GM20000 (cell line): ENCODE results near the gene PPP1R14D.

Experiments
- DNase-seq: peaks from one replicate; pipeline ENCODE4 v3.0.0; 2012; ENCODE audit warnings: low spot score
- TF ChIP-seq, protein P1 (sequence below): IDR thresholded peaks from 2 replicates; pipeline ENCODE4 v1.5.1; 2012; ENCODE audit warnings: mild to moderate bottlenecking, control low read depth; ENCODE audit errors: extremely low read depth, missing control alignments

PPP1R14D gene

DNA sequence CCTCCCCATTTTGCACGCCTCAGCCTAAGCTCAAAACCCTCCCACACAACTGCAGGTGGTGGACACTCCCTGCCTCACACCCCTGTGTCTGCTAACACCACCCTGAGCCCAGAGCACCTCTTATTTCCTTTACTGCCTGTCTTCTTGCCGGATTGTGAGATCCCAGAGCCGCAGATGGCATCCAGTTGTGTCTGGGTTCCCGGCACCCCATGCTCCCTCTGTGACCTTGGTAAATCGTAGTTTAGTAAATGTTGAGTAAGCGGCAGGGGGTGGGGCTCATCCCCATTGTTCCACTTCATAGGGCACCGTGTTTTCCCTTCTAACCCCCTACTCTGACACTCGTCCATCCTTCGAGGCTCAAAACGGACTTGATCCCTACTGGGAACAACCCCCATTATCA is 30.2 kb upstream of the PPP1R14D start:
- no peak for DNase-seq
- TF ChIP-seq, protein P1, sequence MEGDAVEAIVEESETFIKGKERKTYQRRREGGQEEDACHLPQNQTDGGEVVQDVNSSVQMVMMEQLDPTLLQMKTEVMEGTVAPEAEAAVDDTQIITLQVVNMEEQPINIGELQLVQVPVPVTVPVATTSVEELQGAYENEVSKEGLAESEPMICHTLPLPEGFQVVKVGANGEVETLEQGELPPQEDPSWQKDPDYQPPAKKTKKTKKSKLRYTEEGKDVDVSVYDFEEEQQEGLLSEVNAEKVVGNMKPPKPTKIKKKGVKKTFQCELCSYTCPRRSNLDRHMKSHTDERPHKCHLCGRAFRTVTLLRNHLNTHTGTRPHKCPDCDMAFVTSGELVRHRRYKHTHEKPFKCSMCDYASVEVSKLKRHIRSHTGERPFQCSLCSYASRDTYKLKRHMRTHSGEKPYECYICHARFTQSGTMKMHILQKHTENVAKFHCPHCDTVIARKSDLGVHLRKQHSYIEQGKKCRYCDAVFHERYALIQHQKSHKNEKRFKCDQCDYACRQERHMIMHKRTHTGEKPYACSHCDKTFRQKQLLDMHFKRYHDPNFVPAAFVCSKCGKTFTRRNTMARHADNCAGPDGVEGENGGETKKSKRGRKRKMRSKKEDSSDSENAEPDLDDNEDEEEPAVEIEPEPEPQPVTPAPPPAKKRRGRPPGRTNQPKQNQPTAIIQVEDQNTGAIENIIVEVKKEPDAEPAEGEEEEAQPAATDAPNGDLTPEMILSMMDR = no peak

DNA sequence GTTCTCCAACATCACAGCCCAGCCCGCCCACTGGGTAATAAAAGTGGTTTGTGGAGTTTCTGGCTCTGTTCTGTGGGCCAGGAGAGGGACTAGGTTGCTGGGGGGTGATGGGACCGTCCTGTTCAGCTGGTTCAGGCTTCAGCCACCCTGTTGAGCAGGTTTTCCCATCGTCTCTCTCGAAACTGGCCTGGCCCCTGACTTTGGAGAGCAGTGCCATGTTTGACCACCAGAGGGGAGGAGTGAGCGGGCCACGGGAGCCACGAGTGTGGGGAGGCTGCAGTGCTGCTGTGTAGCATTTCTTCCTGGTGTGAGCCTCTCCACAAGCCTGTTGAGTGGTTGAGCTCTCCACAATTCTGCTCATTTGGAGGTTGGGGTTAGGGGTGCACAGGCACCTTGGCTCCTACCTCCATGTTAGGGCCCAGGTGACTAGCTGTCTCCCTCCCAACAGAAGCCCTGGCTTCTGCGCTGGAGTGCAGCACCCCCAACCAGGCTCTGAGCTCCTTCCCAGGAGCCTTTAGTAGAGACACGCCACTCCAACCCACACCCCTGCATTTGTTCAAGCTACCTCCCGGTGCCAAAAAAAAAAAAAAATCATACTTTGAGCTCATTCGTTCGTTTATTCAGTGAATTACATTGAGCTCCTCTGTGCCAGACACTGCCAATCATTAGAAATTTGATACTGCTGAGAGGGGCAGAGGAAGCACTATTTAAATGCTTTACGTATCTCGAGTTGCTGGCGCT is 29.3 kb upstream of the PPP1R14D start:
- peak; percentile 83 for DNase-seq
- TF ChIP-seq, protein P1 = peak; percentile 91

DNA sequence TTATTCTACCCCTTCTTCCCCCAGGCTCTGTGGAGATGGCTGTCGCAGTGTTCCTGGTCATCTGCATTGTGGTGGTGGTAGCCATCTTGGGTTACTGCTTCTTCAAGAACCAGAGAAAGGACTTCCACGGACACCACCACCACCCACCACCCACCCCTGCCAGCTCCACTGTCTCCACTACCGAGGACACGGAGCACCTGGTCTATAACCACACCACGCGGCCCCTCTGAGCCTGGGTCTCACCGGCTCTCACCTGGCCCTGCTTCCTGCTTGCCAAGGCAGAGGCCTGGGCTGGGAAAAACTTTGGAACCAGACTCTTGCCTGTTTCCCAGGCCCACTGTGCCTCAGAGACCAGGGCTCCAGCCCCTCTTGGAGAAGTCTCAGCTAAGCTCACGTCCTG is 28.2 kb upstream of the PPP1R14D start:
- DNase-seq = no peak
- TF ChIP-seq, protein P1 = no peak

DNA sequence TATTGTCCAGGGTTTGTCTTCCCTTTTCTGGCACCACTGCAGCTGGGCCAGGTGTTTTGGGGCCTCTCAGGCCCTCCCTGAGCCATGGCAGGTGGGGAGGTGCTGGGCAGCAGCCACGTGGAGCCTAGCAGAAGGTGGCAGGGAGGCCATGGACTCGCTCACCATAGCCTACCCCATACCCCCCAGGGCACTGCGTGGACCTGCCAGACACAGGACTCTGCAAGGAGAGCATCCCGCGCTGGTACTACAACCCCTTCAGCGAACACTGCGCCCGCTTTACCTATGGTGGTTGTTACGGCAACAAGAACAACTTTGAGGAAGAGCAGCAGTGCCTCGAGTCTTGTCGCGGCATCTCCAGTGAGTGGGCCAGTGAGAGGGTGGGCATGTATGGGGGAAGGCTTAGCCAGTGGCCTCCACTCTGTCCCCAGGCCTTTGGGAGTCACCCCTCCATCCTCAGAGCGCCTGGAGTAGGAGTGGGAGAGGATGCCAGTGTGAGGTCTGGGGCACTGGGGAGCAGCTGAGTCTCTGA is 27.3 kb upstream of the PPP1R14D start:
- no peak for DNase-seq
- TF ChIP-seq, protein P1 = no peak

DNA sequence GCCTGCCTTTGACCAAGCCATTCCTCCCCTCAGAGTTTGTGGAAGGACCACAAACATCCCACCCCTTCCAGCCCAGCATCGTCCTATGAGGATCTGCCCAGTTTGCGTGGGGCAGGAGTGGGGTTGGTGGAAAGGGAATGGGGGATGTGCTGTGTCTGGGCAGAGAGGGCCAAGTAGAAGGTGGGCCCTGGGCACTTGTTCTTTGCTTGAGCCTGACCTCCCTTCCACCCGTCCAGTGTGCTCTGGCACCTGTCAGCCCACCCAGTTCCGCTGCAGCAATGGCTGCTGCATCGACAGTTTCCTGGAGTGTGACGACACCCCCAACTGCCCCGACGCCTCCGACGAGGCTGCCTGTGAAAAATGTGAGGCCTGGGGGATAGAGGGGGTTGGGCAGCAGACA is 25.7 kb upstream of the PPP1R14D start:
- DNase-seq = no peak
- TF ChIP-seq, protein P1 = no peak

DNA sequence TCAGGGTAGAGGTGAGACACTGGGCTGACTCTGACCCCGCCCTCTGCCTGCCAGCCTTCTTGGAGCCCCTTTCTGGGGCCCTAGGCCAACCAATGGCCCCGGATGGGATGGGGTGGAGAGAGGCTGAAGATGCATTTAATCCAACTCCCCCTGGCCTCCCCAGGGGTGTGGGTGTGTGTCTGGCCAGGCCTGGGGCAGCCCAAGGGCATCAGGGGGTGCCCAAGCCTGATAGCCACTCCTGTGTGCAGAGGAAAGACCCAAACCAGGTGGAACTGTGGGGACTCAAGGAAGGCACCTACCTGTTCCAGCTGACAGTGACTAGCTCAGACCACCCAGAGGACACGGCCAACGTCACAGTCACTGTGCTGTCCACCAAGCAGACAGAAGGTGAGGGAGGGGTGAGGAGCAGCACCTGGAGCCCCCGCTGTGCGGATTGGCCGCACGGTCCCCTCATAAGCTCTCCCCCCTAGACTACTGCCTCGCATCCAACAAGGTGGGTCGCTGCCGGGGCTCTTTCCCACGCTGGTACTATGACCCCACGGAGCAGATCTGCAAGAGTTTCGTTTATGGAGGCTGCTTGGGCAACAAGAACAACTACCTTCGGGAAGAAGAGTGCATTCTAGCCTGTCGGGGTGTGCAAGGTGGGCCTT is 24.9 kb upstream of the PPP1R14D start:
- no peak for DNase-seq
- TF ChIP-seq, protein P1 = no peak

DNA sequence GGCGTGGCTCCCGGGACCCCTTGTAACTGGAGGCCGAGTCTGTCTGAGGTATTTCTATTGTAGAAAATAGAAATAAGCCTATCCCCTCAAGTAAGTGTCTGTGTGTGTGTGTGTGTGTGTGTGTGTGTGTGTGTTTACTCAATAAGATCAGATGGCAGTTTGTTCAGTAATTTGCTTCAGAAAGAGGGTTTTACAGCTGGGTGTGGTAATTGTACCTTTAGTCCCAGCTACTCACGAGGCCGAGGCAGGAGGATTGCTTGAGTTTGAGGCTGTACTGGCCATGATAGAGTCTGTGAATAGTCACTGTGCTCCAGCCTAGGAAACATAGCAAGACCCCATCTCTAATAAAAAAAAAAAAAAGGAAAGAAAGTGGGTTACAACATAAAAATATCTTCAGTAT is 24.0 kb upstream of the PPP1R14D start:
- DNase-seq = no peak
- TF ChIP-seq, protein P1 = no peak
